Muscle layer of colon (tissue), 2 donors: ENCODE results near the gene CPEB2.

ENCODE experiments used
- H3K27ac ChIP-seq: one replicate; pipeline ENCODE4 v1.7.0; 2013; ENCODE audit warnings: low read depth, mild to moderate bottlenecking, low read length, moderate library complexity
- H3K27me3 ChIP-seq, 2 donors: one replicate each; pipeline ENCODE4 v1.7.0; 2013; ENCODE audit warnings: low read length in 2 of 2, mild to moderate bottlenecking in 2 of 2; ENCODE audit not compliant: insufficient read depth in 2 of 2, control insufficient read depth in 1 of 2
- H3K36me3 ChIP-seq: one replicate; pipeline ENCODE4 v1.7.0; 2013; ENCODE audit warnings: mild to moderate bottlenecking, low read length; ENCODE audit not compliant: insufficient read depth
- H3K4me1 ChIP-seq: one replicate; pipeline ENCODE4 v1.7.0; 2013; ENCODE audit warnings: mild to moderate bottlenecking, low read length; ENCODE audit not compliant: insufficient read depth
- H3K4me3 ChIP-seq, 2 donors: one replicate each; pipeline ENCODE4 v1.7.0; 2013; ENCODE audit warnings: low read length in 2 of 2, low read depth in 1 of 2, mild to moderate bottlenecking in 1 of 2, moderate library complexity in 1 of 2
- H3K9ac ChIP-seq: one replicate; pipeline ENCODE4 v1.7.0; 2013; ENCODE audit warnings: low read length
- H3K9me3 ChIP-seq: one replicate; pipeline ENCODE4 v1.7.0; 2013; ENCODE audit warnings: mild to moderate bottlenecking, low read length
- donor health status: abdominal sarcoma.
- donor health status: Adenocarcinoma of cecum.

CPEB2 gene

GRCh38 chr4:15100994-15101695 is 98.9 kb downstream of the CPEB2 start:
- H3K4me3 ChIP-seq, result no peak overlapping the region

GRCh38 chr4:15104825-15105224 is 102.5 kb downstream of the CPEB2 start:
- Histone ChIP-seq H3K4me3 (no peak overlapping the region), H3K36me3 (no peaks in the 10 kb centered on the region), H3K27ac (no peak overlapping the region), H3K9me3 (no peaks in the 10 kb centered on the region), H3K27me3 (no peaks in the 10 kb centered on the region), H3K9ac (no peak overlapping the region), H3K4me1 (no peaks in the 10 kb centered on the region)

More at GRCh38 chr4:15100994-15101695, 98.9 kb downstream of the CPEB2 start:
- Histone ChIP-seq H3K27me3 (no peaks in the 10 kb centered on the region), H3K9me3 (no peaks in the 10 kb centered on the region), H3K4me1 (no peaks in the 10 kb centered on the region), H3K36me3 (no peaks in the 10 kb centered on the region), H3K27ac (no peak overlapping the region), H3K9ac (no peak overlapping the region)

GRCh38 chr4:15106399-15106798 is 104.1 kb downstream of the CPEB2 start:
- Histone ChIP-seq H3K27ac (no peak overlapping the region), H3K4me3 (no peak overlapping the region), H3K36me3 (no peaks in the 10 kb centered on the region), H3K27me3 (no peaks in the 10 kb centered on the region), H3K4me1 (no peaks in the 10 kb centered on the region), H3K9ac (no peak overlapping the region), H3K9me3 (no peaks in the 10 kb centered on the region)

- H3K4me1 ChIP-seq, result no peaks in the 10 kb centered on the region
- no peak overlapping the region for H3K4me3 ChIP-seq
- no peaks in the 10 kb centered on the region for H3K9me3 ChIP-seq
- no peak overlapping the region for H3K27ac ChIP-seq
- H3K27me3 ChIP-seq, result no peaks in the 10 kb centered on the region
- no peaks in the 10 kb centered on the region for H3K36me3 ChIP-seq
- no peak overlapping the region for H3K9ac ChIP-seq
Measured at GRCh38 chr4:15109600-15109999, 107.3 kb downstream of the CPEB2 start.

- Histone ChIP-seq H3K27me3 (no peaks in the 10 kb centered on the region), H3K4me3 (no peak overlapping the region), H3K9me3 (no peaks in the 10 kb centered on the region), H3K36me3 (no peaks in the 10 kb centered on the region), H3K9ac (no peak overlapping the region), H3K4me1 (no peaks in the 10 kb centered on the region), H3K27ac (no peak overlapping the region)
Measured at GRCh38 chr4:15110120-15110571, 107.9 kb downstream of the CPEB2 start.

- Histone ChIP-seq H3K4me1 (no peaks in the 10 kb centered on the region), H3K27me3 (no peaks in the 10 kb centered on the region), H3K4me3 (no peak overlapping the region), H3K27ac (no peak overlapping the region), H3K36me3 (no peaks in the 10 kb centered on the region), H3K9me3 (no peaks in the 10 kb centered on the region), H3K9ac (no peak overlapping the region)
Measured at GRCh38 chr4:15116509-15117079, 114.3 kb downstream of the CPEB2 start.

GRCh38 chr4:15117270-15117946 is 115.1 kb downstream of the CPEB2 start:
- Histone ChIP-seq H3K27me3 (no peaks in the 10 kb centered on the region), H3K9me3 (no peaks in the 10 kb centered on the region), H3K4me1 (no peaks in the 10 kb centered on the region), H3K4me3 (no peak overlapping the region), H3K9ac (no peak overlapping the region), H3K36me3 (no peaks in the 10 kb centered on the region), H3K27ac (no peak overlapping the region)

- Histone ChIP-seq H3K27ac (no peak overlapping the region), H3K9ac (no peak overlapping the region), H3K36me3 (no peaks in the 10 kb centered on the region), H3K27me3 (no peaks in the 10 kb centered on the region), H3K9me3 (no peaks in the 10 kb centered on the region), H3K4me3 (no peak overlapping the region), H3K4me1 (no peaks in the 10 kb centered on the region)
Measured at GRCh38 chr4:15118292-15118691, 116.0 kb downstream of the CPEB2 start.
